Measurements from ENCODE around the gene KLF5.

DNA sequence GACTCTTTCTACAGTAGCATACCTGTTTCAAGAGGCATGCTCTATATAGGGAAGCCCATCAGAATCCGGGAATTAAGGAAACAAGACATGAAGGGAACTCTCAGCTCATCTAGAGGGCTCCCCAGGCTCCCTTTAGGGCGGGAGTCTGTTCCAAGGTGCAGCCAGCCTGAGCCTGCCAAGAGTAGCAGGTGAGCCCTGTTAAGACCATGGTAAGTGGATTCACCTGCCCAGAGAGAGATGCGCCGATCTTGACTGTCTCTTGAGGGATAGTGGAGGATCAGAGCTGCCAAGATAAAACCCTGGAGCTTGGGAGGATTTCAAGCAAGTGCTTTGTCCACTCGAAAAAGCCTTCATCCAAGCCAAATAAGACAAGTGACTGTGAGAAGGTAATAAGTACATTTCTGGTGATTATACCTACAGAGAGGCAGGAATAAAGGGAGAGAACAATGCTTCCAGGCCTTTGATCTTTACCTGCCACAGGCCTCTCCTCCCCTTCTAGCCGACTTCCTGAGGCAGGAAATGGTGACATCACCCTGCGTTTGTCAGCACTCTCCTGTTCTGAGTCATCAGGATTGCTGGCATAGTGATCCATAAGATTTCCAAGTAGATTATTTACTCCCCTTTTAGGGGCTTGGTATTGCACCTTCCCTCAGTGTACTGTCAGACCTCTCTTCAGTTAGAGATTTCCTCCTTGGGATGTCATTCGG lies 31.5 kb downstream of the KLF5 start:
- TF ChIP-seq POLR2AphosphoS5 (IDR thresholded peaks at IDR 0.05) (no peak), EP300 (IDR thresholded peaks at IDR 0.05) (no peak)
- TF ChIP-seq, protein P1, sequence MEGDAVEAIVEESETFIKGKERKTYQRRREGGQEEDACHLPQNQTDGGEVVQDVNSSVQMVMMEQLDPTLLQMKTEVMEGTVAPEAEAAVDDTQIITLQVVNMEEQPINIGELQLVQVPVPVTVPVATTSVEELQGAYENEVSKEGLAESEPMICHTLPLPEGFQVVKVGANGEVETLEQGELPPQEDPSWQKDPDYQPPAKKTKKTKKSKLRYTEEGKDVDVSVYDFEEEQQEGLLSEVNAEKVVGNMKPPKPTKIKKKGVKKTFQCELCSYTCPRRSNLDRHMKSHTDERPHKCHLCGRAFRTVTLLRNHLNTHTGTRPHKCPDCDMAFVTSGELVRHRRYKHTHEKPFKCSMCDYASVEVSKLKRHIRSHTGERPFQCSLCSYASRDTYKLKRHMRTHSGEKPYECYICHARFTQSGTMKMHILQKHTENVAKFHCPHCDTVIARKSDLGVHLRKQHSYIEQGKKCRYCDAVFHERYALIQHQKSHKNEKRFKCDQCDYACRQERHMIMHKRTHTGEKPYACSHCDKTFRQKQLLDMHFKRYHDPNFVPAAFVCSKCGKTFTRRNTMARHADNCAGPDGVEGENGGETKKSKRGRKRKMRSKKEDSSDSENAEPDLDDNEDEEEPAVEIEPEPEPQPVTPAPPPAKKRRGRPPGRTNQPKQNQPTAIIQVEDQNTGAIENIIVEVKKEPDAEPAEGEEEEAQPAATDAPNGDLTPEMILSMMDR (IDR thresholded peaks at IDR 0.05): no peak

Data from suprapubic skin (tissue), 4 donors.